ENCODE data around the gene SNX21. TPM values are rescaled to one million over a fixed set of nuclear protein-coding genes. Genes with fewer than 3 reads are reported as not detected.

Gene SNX21
- total RNA-seq, 1 experiment from 2014 or later = 25.7 TPM

DNA sequence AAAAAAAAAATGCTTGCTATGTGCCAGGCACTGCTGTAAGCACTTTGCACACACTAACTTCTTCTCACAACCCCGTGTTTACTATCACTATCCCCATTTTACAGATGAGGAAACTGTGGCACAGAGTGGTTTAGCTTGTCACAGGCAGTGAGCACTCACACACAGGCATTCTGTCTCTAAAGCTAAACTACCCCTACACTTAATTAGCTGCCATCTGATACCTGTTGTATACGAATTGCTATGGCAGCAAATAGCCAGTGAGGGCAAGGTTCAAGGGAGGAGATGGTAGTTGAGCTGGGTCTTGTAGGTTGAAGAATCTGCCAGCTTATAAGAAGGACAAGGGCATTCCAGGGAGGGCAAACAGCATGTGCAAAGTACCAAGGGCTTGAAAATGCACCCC is 11.7 kb upstream of the SNX21 start:
- no peaks in the 10 kb centered on the region for H3K9me3 ChIP-seq (ENCODE audit: control insufficient read depth, insufficient read depth, low read depth, low read length)
- in situ Hi-C loops (cut with HindIII; ENCODE audit: low pct_unique_long_range_greater_than_20kb, low sequenced_read_pairs) = no loop called here
- TF ChIP-seq, protein P1, sequence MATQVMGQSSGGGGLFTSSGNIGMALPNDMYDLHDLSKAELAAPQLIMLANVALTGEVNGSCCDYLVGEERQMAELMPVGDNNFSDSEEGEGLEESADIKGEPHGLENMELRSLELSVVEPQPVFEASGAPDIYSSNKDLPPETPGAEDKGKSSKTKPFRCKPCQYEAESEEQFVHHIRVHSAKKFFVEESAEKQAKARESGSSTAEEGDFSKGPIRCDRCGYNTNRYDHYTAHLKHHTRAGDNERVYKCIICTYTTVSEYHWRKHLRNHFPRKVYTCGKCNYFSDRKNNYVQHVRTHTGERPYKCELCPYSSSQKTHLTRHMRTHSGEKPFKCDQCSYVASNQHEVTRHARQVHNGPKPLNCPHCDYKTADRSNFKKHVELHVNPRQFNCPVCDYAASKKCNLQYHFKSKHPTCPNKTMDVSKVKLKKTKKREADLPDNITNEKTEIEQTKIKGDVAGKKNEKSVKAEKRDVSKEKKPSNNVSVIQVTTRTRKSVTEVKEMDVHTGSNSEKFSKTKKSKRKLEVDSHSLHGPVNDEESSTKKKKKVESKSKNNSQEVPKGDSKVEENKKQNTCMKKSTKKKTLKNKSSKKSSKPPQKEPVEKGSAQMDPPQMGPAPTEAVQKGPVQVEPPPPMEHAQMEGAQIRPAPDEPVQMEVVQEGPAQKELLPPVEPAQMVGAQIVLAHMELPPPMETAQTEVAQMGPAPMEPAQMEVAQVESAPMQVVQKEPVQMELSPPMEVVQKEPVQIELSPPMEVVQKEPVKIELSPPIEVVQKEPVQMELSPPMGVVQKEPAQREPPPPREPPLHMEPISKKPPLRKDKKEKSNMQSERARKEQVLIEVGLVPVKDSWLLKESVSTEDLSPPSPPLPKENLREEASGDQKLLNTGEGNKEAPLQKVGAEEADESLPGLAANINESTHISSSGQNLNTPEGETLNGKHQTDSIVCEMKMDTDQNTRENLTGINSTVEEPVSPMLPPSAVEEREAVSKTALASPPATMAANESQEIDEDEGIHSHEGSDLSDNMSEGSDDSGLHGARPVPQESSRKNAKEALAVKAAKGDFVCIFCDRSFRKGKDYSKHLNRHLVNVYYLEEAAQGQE (IDR thresholded peaks at IDR 0.05; ENCODE audit: insufficient read depth in 1 of 2, low read depth in 2 of 2, low read length in 1 of 2) = no peak
- no peak for TF ChIP-seq SIN3A (IDR thresholded peaks at IDR 0.05; ENCODE audit: borderline replicate concordance, insufficient read depth, low read depth, low read length)
- TF ChIP-seq, protein P2, sequence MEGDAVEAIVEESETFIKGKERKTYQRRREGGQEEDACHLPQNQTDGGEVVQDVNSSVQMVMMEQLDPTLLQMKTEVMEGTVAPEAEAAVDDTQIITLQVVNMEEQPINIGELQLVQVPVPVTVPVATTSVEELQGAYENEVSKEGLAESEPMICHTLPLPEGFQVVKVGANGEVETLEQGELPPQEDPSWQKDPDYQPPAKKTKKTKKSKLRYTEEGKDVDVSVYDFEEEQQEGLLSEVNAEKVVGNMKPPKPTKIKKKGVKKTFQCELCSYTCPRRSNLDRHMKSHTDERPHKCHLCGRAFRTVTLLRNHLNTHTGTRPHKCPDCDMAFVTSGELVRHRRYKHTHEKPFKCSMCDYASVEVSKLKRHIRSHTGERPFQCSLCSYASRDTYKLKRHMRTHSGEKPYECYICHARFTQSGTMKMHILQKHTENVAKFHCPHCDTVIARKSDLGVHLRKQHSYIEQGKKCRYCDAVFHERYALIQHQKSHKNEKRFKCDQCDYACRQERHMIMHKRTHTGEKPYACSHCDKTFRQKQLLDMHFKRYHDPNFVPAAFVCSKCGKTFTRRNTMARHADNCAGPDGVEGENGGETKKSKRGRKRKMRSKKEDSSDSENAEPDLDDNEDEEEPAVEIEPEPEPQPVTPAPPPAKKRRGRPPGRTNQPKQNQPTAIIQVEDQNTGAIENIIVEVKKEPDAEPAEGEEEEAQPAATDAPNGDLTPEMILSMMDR (IDR thresholded peaks at IDR 0.05) = no peak
- no peak for TF ChIP-seq POLR2AphosphoS5 (IDR thresholded peaks at IDR 0.05; ENCODE audit: low read depth, low read length)
- TF ChIP-seq TCF7L2 (IDR thresholded peaks at IDR 0.05; ENCODE audit: low read depth, low read length) = no peak
- no TSS peak for BruUV-seq (replicated peaks)
- peaks cover 16% of the 10 kb centered on the region for H3K4me1 ChIP-seq (ENCODE audit: control insufficient read depth, insufficient read depth, low read length)
- no peak for DNase-seq (ENCODE audit: low read depth, low spot score)
- no peak overlapping the region for H3K4me3 ChIP-seq (ENCODE audit: low read depth in 2 of 2, low read length in 2 of 2)
- CTCF ChIA-PET = no interaction called here
- no peak for ATAC-seq
- H3K36me3 ChIP-seq (ENCODE audit: control insufficient read depth, insufficient read depth, low read length) = no peaks in the 10 kb centered on the region
- POLR2A ChIA-PET = no interaction called here
- intact Hi-C loops (cut with micrococcal nuclease; ENCODE audit: unreplicated experiment) = no loop called here
- no peaks in the 10 kb centered on the region for H3K27me3 ChIP-seq (ENCODE audit: control insufficient read depth, insufficient read depth, low read length)
- no peak overlapping the region for H3K27ac ChIP-seq (ENCODE audit: low read length)

DNA sequence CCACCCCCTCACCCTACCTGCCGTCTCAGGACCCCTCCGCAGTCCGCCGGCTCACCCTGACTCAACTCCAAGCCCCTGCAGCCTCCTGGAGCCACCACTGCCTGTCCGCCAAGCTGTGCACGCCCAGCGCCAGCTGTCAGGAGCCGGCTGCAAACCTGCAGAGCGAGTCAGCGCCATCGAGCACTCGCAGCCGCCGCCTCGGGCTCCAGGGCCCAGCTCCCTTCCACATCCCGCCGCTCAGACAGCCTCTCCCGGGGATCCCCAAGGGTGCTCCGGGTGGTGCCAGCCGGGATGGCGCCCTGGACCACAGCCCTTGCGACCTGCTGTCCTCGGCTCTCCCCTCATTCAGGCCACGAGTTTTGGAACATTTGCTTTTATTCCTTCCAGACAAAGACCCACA is 10.7 kb upstream of the SNX21 start:
- no peaks in the 10 kb centered on the region for H3K9me3 ChIP-seq (ENCODE audit: control insufficient read depth, insufficient read depth, low read depth, low read length)
- H3K4me1 ChIP-seq (ENCODE audit: control insufficient read depth, insufficient read depth, low read length) = peaks cover 7% of the 10 kb centered on the region
- no peak overlapping the region for H3K4me3 ChIP-seq (ENCODE audit: low read depth in 2 of 2, low read length in 2 of 2)
- no TSS peak for BruUV-seq (replicated peaks)
- TF ChIP-seq, protein P1 (IDR thresholded peaks at IDR 0.05; ENCODE audit: insufficient read depth in 1 of 2, low read depth in 2 of 2, low read length in 1 of 2) = no peak
- TF ChIP-seq POLR2AphosphoS5 (IDR thresholded peaks at IDR 0.05; ENCODE audit: low read depth, low read length) = no peak
- TF ChIP-seq SIN3A (IDR thresholded peaks at IDR 0.05; ENCODE audit: borderline replicate concordance, insufficient read depth, low read depth, low read length) = no peak
- in situ Hi-C loops (cut with HindIII; ENCODE audit: low pct_unique_long_range_greater_than_20kb, low sequenced_read_pairs) (no loop called here), intact Hi-C loops (cut with micrococcal nuclease; ENCODE audit: unreplicated experiment) (no loop called here)
- DNase-seq (ENCODE audit: low read depth, low spot score) = no peak
- no peaks in the 10 kb centered on the region for H3K27me3 ChIP-seq (ENCODE audit: control insufficient read depth, insufficient read depth, low read length)
- ChIA-PET CTCF (no interaction called here), POLR2A (no interaction called here)
- no peaks in the 10 kb centered on the region for H3K36me3 ChIP-seq (ENCODE audit: control insufficient read depth, insufficient read depth, low read length)
- no peak overlapping the region for H3K27ac ChIP-seq (ENCODE audit: low read length)
- ATAC-seq = peak; percentile 57

Measured in Panc1 (cell line).